Measurements from ENCODE around the gene DCUN1D2.

The DCUN1D2 gene

GRCh38 chr13:113428469-113428865 lies 62.0 kb downstream of the DCUN1D2 start:
- TF ChIP-seq CTCF (IDR thresholded peaks at IDR 0.05; ENCODE audit: low read depth, low read length) = no peak
- in situ Hi-C loops (cut with HindIII; ENCODE audit: low sequenced_read_pairs) = no loop called here
- DNase-seq (ENCODE audit: low read depth, low spot score) = no peak
- H3K4me3 ChIP-seq (ENCODE audit: low read depth, low read length) = no peak overlapping the region

- in situ Hi-C loops (cut with HindIII; ENCODE audit: low sequenced_read_pairs) = no loop called here
- no peak for DNase-seq (ENCODE audit: low read depth, low spot score)
- H3K4me3 ChIP-seq (ENCODE audit: low read depth, low read length) = no peak overlapping the region
- TF ChIP-seq CTCF (IDR thresholded peaks at IDR 0.05; ENCODE audit: low read depth, low read length) = no peak
Observed at GRCh38 chr13:113427562-113428468, 62.7 kb downstream of the DCUN1D2 start.

GRCh38 chr13:113426591-113426986 lies 63.9 kb downstream of the DCUN1D2 start:
- TF ChIP-seq CTCF (IDR thresholded peaks at IDR 0.05; ENCODE audit: low read depth, low read length) = no peak
- in situ Hi-C loops (cut with HindIII; ENCODE audit: low sequenced_read_pairs) = no loop called here
- no peak overlapping the region for H3K4me3 ChIP-seq (ENCODE audit: low read depth, low read length)
- DNase-seq (ENCODE audit: low read depth, low spot score) = no peak

GRCh38 chr13:113425941-113426590 lies 64.4 kb downstream of the DCUN1D2 start:
- no peak overlapping the region for H3K4me3 ChIP-seq (ENCODE audit: low read depth, low read length)
- in situ Hi-C loops (cut with HindIII; ENCODE audit: low sequenced_read_pairs) = no loop called here
- DNase-seq (ENCODE audit: low read depth, low spot score) = no peak
- no peak for TF ChIP-seq CTCF (IDR thresholded peaks at IDR 0.05; ENCODE audit: low read depth, low read length)

GRCh38 chr13:113423520-113424163 lies 66.9 kb downstream of the DCUN1D2 start:
- no peak for DNase-seq (ENCODE audit: low read depth, low spot score)
- H3K4me3 ChIP-seq (ENCODE audit: low read depth, low read length) = no peak overlapping the region
- TF ChIP-seq CTCF (IDR thresholded peaks at IDR 0.05; ENCODE audit: low read depth, low read length) = no peak
- in situ Hi-C loops (cut with HindIII; ENCODE audit: low sequenced_read_pairs) = no loop called here

GRCh38 chr13:113422807-113423519 lies 67.5 kb downstream of the DCUN1D2 start:
- no peak for DNase-seq (ENCODE audit: low read depth, low spot score)
- in situ Hi-C loops (cut with HindIII; ENCODE audit: low sequenced_read_pairs) = no loop called here
- H3K4me3 ChIP-seq (ENCODE audit: low read depth, low read length) = no peak overlapping the region
- no peak for TF ChIP-seq CTCF (IDR thresholded peaks at IDR 0.05; ENCODE audit: low read depth, low read length)

Data from astrocyte of the spinal cord (primary cell).